ENCODE results near the gene TRMT10B.
"Not testable (repeated sequence)": the region's sequence is repeated elsewhere in the genome, so short reads cannot be mapped to it uniquely, and the experiment has no call there.

- not testable (repeated sequence) for TF ChIP-seq POLR2A, SPI1, POLR2AphosphoS5, TAF1 (IDR thresholded peaks at IDR 0.05; ENCODE audit: low read depth, low read length)
Observed at GRCh38 chr9:37752112-37752511, 1.5 kb upstream of the TRMT10B start.

Data from GM12891 (cell line).